ENCODE results near the gene NGRN. TPM values are rescaled to one million over a fixed set of nuclear protein-coding genes. Genes with fewer than 3 reads are reported as not detected.
"Not testable (repeated sequence)": the region's sequence is repeated elsewhere in the genome, so short reads cannot be mapped to it uniquely, and the experiment has no call there.

Gene NGRN
- total RNA-seq, 1 donor from 2014 or later = 44.3 TPM

DNA sequence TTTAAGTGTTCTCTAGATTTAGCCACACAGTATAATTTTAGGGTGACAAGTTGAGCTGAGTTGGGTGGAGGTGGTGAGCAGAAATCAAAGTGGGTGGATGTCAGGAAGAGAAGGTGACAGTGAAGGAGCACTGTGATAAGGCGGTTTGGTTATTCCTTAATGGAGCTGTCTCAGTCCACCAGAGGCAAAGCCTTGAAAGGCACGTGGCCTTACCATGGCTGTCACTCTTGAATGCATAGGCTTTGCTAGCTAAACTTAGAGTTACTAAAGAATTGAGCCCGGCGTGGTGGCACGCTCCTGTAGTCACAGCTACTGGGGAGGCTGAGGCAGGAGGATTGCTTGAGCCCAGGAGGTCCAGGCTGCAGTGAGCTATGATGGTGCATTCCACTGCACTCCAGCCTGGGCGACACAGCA lies 16.7 kb upstream of the NGRN start:
- Mint-ChIP-seq H3K4me3 (peak overlapping the region; percentile 80), H3K9me3 (no peaks in the 10 kb centered on the region), H3K27ac (no peak overlapping the region), H3K4me1 (peaks cover 10% of the 10 kb centered on the region), H3K36me3 (ENCODE audit: low read depth) (peaks cover 4% of the 10 kb centered on the region), H3K27me3 (no peaks in the 10 kb centered on the region)
- no peak for DNase-seq
- intact Hi-C loops (cut with micrococcal nuclease) = loop anchor here (1.0 kb wide), 1 partner anchor 14 kb away; the partner anchor contains the start of gene GDPGP1

DNA sequence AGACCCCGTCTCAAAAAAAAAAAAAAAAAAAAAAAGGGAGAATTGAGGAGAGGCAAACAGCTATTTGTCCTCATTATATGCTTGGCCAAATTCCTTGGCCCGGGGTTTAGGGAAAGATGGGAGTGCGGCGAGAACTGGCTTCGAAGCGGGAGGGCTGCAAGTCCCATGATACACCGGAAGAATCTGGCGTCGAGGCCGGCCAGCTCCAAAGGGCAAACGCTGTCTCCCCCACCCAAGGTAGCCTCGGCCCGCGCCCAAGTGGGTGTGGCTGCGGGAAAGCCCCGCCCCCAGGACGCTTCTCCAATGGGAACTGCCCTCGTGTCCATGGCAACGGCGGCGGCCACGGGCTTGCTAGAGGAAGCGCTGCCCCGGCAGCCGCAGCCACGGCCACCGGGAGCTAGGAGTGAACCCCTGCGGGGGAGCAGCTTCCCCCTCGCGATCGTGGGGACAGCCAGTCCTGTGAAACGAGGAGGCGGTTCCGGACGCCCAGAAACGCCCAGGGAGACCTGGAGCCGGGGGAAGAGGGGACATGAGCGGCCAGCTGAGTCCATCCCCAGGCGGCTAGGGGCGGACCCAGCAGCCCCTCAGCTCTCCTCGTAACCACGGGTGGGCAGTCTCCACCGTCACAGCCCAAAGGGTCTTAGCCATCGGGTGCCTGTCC lies 16.1 kb upstream of the NGRN start, which contains the start of gene TTLL13:
Gene TTLL13 (plus strand): TSS at position 354 of the 661 bp plus-strand sequence. CDS start 1,075 bp downstream, outside the sequence.
- Mint-ChIP-seq H3K9me3 (no peaks in the 10 kb centered on the region), H3K27me3 (no peaks in the 10 kb centered on the region), H3K4me1 (peaks cover 8% of the 10 kb centered on the region), H3K4me3 (peak within 1 kb of the TSS; percentile 80), H3K36me3 (ENCODE audit: low read depth) (peaks cover under 1% of the 10 kb centered on the region), H3K27ac (no peak within 1 kb of the TSS)
- intact Hi-C loops (cut with micrococcal nuclease) = loop anchor here (1.0 kb wide), 1 partner anchor 15 kb away; the partner anchor contains the start of gene GDPGP1
- DNase-seq = peak; percentile 96

- Mint-ChIP-seq H3K9me3 (no peaks in the 10 kb centered on the region), H3K4me1 (peaks cover 4% of the 10 kb centered on the region), H3K27ac (no peak overlapping the region), H3K36me3 (ENCODE audit: low read depth) (peaks cover 1% of the 10 kb centered on the region), H3K27me3 (no peaks in the 10 kb centered on the region), H3K4me3 (no peak overlapping the region)
- no peak for DNase-seq
- intact Hi-C loops (cut with micrococcal nuclease) = no loop called here
Measured at GRCh38 chr15:90257776-90258175, 7.7 kb upstream of the NGRN start.

- no peak for DNase-seq
- no peak overlapping the region for H3K27ac Mint-ChIP-seq
- H3K4me1 Mint-ChIP-seq = peaks cover 9% of the 10 kb centered on the region
- no peak overlapping the region for H3K4me3 Mint-ChIP-seq
- intact Hi-C loops (cut with micrococcal nuclease) = no loop called here
- H3K36me3 Mint-ChIP-seq (ENCODE audit: low read depth) = peaks cover 2% of the 10 kb centered on the region
- no peaks in the 10 kb centered on the region for H3K9me3 Mint-ChIP-seq
- no peaks in the 10 kb centered on the region for H3K27me3 Mint-ChIP-seq
Measured at GRCh38 chr15:90259524-90259923, 5.9 kb upstream of the NGRN start.

GRCh38 chr15:90260731-90261130 lies 4.7 kb upstream of the NGRN start:
- H3K4me3 Mint-ChIP-seq; H3K27me3 Mint-ChIP-seq; intact Hi-C loops (cut with micrococcal nuclease); DNase-seq; H3K36me3 Mint-ChIP-seq (ENCODE audit: low read depth); H3K27ac Mint-ChIP-seq; H3K9me3 Mint-ChIP-seq: not testable (repeated sequence)
- H3K4me1 Mint-ChIP-seq = peaks cover 13% of the 10 kb centered on the region

DNA sequence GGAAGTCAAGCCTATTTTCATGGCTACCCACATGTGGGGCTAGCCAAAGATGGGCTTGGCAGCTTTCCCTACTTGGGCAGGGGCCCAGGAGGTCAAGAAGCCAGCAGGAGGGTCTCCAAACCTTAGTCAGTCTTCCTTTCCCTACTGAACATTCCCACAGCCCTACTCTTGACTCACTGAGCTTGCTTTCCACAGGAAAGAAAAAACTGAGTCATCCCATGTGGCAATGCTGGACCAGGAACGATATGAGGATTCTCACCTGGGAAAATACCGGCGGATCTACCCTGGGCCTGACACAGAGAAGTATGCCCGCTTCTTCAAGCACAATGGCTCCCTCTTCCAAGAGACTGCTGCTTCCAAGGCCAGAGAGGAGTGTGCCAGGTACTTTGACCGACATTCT lies 3.7 kb upstream of the NGRN start:
- no peaks in the 10 kb centered on the region for H3K9me3 Mint-ChIP-seq
- peaks cover 8% of the 10 kb centered on the region for H3K36me3 Mint-ChIP-seq (ENCODE audit: low read depth)
- no peak for DNase-seq
- no peaks in the 10 kb centered on the region for H3K27me3 Mint-ChIP-seq
- no peak overlapping the region for H3K4me3 Mint-ChIP-seq
- H3K27ac Mint-ChIP-seq = no peak overlapping the region
- peaks cover 16% of the 10 kb centered on the region for H3K4me1 Mint-ChIP-seq
- intact Hi-C loops (cut with micrococcal nuclease) = no loop called here

- Mint-ChIP-seq H3K9me3 (no peaks in the 10 kb centered on the region), H3K27ac (no peak overlapping the region), H3K4me3 (no peak overlapping the region), H3K36me3 (ENCODE audit: low read depth) (peaks cover 14% of the 10 kb centered on the region), H3K4me1 (peaks cover 20% of the 10 kb centered on the region), H3K27me3 (no peaks in the 10 kb centered on the region)
- no peak for DNase-seq
- intact Hi-C loops (cut with micrococcal nuclease) = no loop called here
Measured at GRCh38 chr15:90262426-90262825, 3.0 kb upstream of the NGRN start.

DNA sequence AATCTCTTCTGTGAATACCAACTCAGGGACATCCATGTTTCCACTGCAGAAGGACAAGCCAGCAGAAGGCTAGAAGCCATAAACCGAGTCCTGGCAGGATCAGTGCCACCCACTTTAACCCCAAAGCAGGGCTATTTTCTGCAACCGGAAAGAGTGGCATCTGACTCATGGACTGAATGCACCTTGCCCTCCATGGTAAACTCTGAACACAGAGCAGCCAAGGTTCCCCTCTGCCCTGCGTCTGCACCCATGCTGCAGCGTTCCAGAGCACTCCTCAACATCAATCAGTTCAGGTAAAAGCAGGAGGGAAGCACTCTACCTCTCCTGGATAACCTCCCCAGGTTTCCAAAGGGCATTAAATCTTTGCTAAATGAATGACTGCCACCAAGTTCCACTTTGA lies 801 bp upstream of the NGRN start:
- no peaks in the 10 kb centered on the region for H3K27me3 Mint-ChIP-seq
- H3K4me1 Mint-ChIP-seq = peaks cover 28% of the 10 kb centered on the region
- peak overlapping the region; percentile 97 for H3K27ac Mint-ChIP-seq
- intact Hi-C loops (cut with micrococcal nuclease) = loop anchor here (1.0 to 5.0 kb wide), 3 partner anchors 14 to 687 kb away; partner anchors contain the start of genes GDPGP1 and TICRR
- no peaks in the 10 kb centered on the region for H3K9me3 Mint-ChIP-seq
- peaks cover 26% of the 10 kb centered on the region for H3K36me3 Mint-ChIP-seq (ENCODE audit: low read depth)
- DNase-seq = peak; percentile 73
- peak overlapping the region; percentile 94 for H3K4me3 Mint-ChIP-seq

GRCh38 chr15:90266061-90266431 lies 574 bp downstream of the NGRN start:
- H3K9me3 Mint-ChIP-seq = no peaks in the 10 kb centered on the region
- peak overlapping the region; percentile 97 for H3K27ac Mint-ChIP-seq
- H3K4me1 Mint-ChIP-seq = peaks cover 34% of the 10 kb centered on the region
- intact Hi-C loops (cut with micrococcal nuclease) = loop anchor here (5.0 kb wide), 1 partner anchor 689 kb away; the partner anchor contains the start of gene TICRR
- DNase-seq = peak; percentile 88
- H3K4me3 Mint-ChIP-seq = peak overlapping the region; percentile 94
- no peaks in the 10 kb centered on the region for H3K27me3 Mint-ChIP-seq
- peaks cover 37% of the 10 kb centered on the region for H3K36me3 Mint-ChIP-seq (ENCODE audit: low read depth)

DNA sequence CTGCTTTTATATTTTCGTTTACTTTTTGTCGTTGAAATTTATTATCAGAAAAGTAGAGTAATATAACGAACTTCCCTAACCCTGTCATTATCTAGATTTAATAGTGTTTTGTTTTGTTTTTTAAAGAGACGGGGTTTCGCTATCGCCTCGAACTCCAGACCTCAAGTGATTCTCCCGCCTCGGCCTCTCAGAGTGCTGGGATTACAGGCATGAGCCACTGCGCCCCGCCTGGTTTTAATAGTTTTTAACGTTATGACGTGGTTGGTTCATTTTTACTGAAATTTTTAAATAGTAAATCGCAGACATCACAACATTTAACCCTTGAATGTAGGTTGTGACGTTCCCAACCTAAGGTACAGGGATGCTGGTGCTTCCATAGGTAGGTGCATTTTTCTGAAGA lies 1.0 kb downstream of the NGRN start:
- Mint-ChIP-seq H3K9me3 (no peaks in the 10 kb centered on the region), H3K27ac (peak overlapping the region; percentile 97), H3K4me3 (peak overlapping the region; percentile 94), H3K27me3 (no peaks in the 10 kb centered on the region), H3K4me1 (peaks cover 34% of the 10 kb centered on the region), H3K36me3 (ENCODE audit: low read depth) (peaks cover 41% of the 10 kb centered on the region)
- intact Hi-C loops (cut with micrococcal nuclease) = loop anchor here (5.0 kb wide), 1 partner anchor 689 kb away; the partner anchor contains the start of gene TICRR
- peak; percentile 68 for DNase-seq

GRCh38 chr15:90268415-90268814 lies 2.9 kb downstream of the NGRN start:
- no peaks in the 10 kb centered on the region for H3K9me3 Mint-ChIP-seq
- intact Hi-C loops (cut with micrococcal nuclease) = loop anchor here (5.0 kb wide), 1 partner anchor 691 kb away; the partner anchor contains the start of gene TICRR
- H3K36me3 Mint-ChIP-seq (ENCODE audit: low read depth) = peaks cover 52% of the 10 kb centered on the region
- H3K4me1 Mint-ChIP-seq = peaks cover 46% of the 10 kb centered on the region
- no peak overlapping the region for H3K27ac Mint-ChIP-seq
- no peak for DNase-seq
- peak overlapping the region; percentile 94 for H3K4me3 Mint-ChIP-seq
- H3K27me3 Mint-ChIP-seq = no peaks in the 10 kb centered on the region

- H3K27ac Mint-ChIP-seq = no peak overlapping the region
Measured at GRCh38 chr15:90270502-90271150, 5.2 kb downstream of the NGRN start.

DNA sequence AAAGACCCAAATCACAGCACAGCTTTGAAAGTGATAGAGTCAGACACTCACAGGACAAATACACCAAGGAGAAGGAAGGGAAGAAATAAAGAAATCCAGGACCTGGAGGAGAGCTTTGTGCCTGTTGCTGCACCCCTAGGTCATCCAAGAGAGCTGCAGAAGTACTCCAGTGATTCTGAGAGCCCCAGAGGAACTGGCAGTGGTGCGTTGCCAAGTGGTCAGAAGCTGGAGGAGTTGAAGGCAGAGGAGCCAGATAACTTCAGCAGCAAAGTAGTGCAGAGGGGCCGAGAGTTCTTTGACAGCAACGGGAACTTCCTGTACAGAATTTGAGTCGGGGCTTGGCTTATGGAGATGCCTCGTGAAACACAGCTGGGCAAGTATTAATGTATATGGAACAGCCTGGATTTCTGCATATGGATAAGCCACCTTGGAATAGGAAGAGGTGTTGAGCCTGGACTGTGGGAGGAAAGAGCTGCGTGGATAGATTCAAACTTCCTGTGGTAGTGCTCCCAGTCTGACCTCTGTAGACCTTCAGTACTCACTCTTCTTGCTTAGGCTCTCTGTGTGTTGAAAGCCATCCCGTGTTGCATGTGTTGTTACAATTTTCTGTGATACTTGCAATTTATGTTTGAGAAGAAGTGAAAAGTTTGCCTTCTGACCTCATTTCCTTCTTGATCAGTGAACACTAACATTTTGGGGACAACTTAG lies 6.1 kb downstream of the NGRN start:
- Mint-ChIP-seq H3K36me3 (ENCODE audit: low read depth) (peaks cover 56% of the 10 kb centered on the region), H3K27ac (no peak overlapping the region), H3K9me3 (no peaks in the 10 kb centered on the region), H3K4me1 (peaks cover 35% of the 10 kb centered on the region), H3K27me3 (no peaks in the 10 kb centered on the region), H3K4me3 (no peak overlapping the region)
- intact Hi-C loops (cut with micrococcal nuclease) = no loop called here
- DNase-seq = no peak

More at GRCh38 chr15:90270502-90271150, 5.2 kb downstream of the NGRN start:
- no peaks in the 10 kb centered on the region for H3K9me3 Mint-ChIP-seq
- H3K4me3 Mint-ChIP-seq = no peak overlapping the region
- intact Hi-C loops (cut with micrococcal nuclease) = no loop called here
- DNase-seq = no peak
- H3K36me3 Mint-ChIP-seq (ENCODE audit: low read depth) = peaks cover 60% of the 10 kb centered on the region
- H3K27me3 Mint-ChIP-seq = no peaks in the 10 kb centered on the region
- H3K4me1 Mint-ChIP-seq = peaks cover 37% of the 10 kb centered on the region

DNA sequence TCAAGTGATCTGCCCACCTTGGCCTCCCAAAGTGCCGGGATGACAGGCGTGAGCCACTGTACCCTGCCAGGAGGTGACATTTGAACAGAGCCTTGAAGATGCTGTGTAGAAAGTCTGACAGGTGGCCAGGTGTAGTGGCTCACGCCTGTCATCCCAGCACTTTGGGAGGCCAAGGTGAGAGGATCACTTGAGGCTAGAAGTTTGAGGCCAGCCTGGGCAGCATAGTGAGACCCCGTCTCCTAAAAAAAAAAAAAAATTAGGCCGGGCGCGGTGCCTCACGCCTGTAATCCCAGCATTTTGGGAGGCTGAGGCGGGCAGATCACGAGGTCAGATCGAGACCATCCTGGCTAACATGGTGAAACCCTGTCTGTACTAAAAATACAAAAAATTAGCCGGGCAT lies 13.0 kb downstream of the NGRN start:
- DNase-seq; H3K27me3 Mint-ChIP-seq; H3K27ac Mint-ChIP-seq; intact Hi-C loops (cut with micrococcal nuclease); H3K9me3 Mint-ChIP-seq; H3K4me3 Mint-ChIP-seq; H3K4me1 Mint-ChIP-seq; H3K36me3 Mint-ChIP-seq (ENCODE audit: low read depth): not testable (repeated sequence)

All from activated CD4-positive, alpha-beta T cell treated with anti-CD3 and anti-CD28 coated beads, Interleukin-2, amount 10 ng/mL, durations not matched to agents 24 days and 14 days (primary cell).